GM19455 (cell line): ENCODE results near the gene TFRC.
"Not testable (repeated sequence)": the region's sequence is repeated elsewhere in the genome, so short reads cannot be mapped to it uniquely, and the experiment has no call there.

Experiments used
- ATAC-seq: cut with Tn5 transposase; IDR thresholded peaks from one replicate; pipeline ENCODE4 v1.9.1; 2021; ENCODE audit not compliant: unreplicated experiment

Gene TFRC

DNA sequence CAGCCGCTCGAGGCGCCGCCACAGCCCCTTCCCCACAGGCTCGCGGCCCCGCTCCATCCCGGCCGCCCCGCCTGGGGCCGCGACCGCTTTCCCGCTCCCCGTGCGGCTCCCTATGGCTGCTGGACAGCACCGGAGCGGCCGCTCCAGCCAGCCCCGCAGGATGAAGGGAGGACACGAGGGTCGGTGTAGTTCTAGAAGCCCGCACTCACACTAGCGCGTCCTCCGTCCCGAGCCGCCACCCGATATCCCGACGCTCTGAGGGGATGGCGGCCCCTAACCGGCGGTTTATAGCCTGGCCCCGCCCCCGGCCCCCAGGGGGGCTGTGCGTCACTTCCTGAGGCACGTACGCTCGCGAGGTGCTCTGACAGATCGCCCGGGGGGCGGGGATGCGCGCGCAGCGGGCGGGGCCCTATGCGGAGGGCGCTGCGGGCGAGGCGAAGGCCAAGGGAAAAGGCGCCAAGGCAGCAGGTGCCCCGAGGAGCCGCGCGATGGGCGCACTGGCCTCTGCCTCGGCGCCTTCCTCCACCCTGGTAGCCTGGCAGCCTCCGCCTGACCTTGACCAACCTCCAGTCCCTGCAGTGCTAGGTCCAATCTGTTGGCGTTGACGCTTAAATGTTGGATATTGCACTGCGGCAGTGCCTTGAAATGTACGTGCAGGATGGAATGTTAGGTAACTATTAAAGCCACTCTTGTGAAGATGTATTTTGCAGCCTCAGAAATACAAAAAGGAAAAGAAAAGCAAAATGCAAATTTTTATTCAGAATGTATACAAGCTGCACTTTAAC is at the start of gene TFRC:
Gene TFRC (minus strand): TSS at position 257 of the 785 bp plus-strand sequence. CDS start 4,991 bp downstream, outside the sequence.
- peak; percentile 85 for ATAC-seq

DNA sequence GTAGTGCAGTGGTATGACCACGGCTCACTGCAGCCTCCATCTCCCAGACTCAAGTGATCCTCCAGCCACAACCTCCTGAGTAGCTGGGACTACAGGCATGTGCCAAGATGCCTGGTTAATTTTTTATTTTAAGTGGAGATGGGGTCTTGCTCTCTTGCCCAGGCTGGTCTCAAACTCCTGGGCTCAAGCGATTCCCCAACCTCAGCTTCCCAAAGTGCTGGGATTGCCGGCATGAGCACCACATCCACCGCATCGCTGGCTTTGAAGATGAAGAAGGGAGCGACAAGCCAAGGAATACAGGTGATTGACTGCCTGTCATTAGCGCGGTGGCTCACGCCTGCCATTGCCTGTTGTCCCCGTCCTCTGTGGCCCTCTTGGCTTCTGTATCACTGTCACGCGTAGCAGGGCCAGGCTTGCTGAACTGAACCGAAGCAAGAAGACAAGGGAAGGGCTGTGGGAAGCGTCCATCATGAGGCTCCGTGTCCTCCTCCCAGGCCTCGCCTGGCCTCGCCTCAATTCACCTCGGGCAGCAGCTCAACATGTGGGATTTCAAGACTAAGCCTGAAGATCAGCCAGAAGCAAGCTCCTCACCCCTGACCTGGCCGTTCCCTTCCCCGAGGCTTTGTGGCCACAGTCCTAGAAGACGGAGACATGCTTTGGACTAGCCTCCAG is 46.4 kb upstream of the TFRC start:
- no peak for ATAC-seq

DNA sequence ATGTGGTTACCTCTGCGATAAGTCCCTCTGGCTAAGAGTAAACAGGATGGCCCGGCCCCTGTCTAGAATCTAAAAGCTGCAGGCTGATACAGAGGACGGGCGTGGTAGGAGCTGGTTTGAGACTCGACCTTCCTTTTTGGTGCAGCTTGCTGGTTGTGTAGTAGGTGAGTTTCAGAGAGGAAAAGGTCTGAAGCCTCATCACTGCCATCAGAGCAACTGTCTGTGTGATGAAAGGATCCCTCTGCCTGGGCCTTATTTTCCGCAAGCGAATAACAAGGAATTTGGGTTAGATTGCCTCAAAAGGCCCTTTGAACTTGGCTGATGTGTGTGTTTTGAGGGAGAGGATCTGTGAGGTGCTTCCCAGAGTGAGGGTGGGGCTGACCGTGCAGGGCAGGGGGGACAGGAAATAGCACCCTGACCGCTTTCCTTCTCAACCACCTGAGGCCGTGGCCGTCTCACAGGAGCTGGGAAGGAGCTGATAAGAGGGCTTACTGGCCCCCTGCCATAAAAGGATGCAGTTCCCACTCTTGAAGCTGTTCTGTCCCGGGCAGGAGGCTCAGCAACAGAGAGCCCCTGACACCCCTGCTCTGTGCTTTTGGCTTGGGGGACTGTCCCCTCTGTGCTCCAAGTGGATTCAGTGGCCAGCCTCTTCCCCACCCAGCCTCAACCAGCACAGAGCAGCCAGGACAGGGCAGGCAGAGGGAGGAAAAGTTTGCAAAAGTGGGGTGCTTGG is 45.6 kb upstream of the TFRC start:
- ATAC-seq = no peak

DNA sequence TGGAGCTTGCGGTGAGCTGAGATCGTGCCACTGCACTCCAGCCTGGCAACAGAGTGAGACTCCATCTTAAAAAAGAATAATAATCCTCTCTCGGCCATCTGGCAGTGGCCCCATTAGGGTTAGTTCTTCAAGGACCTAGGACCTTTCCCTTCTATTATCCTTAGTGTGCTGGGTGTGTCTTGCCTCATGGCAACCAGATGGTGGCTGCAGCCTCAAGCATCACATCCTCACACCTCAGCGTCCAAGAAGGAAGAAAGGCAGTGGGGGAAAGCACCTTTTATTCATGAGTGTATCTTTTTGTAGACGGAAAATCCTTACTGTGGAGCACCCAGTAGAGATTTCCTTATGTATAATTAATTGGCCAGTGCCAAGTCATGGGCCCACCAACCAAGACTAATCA is 42.7 kb upstream of the TFRC start:
- no peak for ATAC-seq

DNA sequence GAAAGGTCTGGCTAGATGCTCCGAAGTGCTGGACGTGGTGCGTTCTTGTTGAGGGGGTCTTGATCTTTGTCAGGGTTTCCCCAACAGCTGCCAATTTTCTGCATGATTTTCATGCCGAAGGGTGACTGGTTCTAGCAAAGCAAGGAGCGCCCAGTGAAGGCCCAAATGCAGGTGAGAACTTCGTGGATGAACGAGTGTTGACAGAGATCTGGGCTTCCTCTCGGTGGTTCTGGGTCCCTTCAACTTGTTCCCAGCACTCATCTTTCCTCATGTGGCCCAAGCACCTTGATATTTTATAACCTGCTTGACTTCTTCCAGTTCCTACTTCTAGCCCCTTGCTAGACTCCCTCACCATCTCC is 40.8 kb upstream of the TFRC start:
- ATAC-seq = no peak

DNA sequence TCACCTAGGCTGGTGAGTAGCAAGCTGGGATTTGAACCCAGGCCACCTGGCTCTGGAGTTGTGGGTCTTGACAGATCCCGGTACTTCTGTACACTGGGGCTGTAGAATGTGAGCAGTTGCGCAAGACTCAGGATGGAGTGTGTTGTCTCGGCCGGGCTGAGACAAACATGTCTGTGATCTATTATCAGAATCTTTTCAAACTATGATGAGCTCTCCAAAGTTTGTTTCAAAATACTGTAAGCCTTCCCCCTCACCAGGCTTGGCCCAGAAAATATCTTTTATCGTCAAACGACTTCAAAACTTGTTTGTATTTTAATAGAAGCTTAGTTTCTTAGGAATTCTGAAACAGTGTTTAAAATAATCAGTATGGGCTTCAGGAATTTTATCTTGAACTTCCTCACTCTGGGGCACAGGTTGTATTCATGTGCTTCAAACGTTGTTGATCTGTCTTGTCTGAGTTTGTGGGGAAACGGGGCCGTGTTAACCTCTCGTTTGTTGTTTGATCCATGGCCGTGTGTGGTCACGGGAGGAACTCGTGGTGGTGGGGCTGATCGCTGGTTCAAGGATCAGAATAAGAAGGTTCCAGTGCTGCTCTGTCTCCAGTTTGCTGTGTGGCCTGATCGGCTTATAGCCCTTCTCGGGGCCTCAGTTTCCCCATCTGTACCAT is 40.3 kb upstream of the TFRC start:
- no peak for ATAC-seq

DNA sequence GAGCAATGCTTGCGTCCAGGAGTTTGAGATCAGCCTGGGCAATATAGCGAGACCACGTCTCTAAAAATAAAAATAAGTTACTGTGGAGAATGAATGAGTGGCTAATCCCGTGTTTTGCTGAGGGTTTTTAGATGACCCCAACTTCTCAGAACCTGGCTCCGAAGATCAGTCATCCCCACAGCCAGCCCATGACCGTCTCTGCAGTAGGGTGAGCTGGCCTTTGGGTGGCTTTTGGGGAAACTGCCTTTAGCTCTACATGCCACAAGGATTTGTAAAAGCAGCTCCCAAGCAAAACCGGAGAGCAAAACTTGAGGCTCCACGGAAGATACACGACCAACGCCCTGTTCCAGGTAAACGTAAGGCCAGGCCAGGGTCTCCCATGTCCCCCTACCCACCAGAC is 39.2 kb upstream of the TFRC start:
- no peak for ATAC-seq

DNA sequence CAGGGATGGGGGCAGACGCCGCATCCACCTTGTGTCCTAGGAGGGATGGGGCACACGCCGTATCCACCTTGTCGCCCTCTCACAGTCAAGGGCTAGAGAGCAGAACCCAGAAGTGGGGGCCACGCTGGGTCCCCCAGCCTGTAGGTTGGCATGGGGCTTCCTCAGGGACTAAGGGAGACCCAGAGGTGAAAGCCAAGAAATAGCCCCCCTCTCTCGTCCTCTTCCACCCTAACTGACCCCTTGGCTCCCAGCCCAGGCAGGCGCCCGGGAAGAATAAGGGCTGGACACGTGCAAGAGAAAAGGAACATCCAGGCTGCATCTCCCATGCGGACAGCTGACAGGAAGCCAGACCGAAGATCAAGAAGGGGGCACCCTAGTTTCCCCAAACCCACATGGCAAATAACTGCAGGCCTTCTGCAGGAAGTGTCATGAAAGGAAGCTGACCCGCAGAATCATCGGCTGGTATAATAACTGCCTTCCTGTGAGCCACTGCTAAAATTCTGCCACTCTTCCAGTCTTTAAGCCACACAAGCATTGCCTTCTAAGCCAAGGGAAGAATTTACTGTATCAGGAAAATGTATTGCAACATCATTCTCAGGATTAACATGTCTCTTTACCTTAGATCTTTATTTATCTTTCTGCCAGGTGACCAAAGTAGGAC is 38.5 kb upstream of the TFRC start:
- ATAC-seq = no peak

DNA sequence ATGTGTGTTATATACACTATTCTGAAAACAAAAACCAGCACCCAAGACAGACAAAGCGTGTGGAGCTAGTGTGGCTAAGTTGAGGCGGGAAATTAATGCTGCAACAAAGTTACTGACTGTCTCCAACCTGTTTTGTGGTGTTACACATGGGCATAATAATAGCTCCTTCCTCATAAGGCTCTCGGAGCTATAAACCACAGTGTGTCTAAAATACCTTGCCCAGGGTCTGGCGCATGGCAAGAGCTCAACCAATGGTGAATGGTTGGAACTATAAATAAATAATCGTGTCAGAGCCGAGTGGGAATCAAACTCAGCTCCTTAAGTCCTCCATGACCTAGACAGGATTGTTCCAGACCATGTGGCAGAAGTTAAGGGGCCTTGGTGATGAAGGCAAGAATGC is 35.9 kb upstream of the TFRC start:
- ATAC-seq = no peak

DNA sequence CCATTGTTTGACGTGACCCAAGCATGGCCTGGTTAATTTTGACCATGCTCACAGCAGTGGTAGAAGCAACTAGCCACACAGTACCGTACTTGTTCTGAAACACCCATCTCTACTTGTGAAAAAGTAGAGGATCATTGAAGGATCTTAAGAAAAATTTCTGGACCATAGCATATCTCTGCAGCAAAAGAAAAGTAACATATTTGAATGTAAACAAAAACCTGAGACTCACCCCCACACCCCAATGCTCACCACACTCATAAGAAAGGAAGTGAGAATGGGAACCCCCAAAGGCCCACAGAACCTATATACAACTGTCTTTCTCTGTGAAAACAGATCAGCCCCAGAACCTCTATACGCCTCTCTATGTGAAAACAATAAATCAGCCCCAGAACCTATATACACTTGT is 33.8 kb upstream of the TFRC start:
- ATAC-seq = peak; percentile 46

DNA sequence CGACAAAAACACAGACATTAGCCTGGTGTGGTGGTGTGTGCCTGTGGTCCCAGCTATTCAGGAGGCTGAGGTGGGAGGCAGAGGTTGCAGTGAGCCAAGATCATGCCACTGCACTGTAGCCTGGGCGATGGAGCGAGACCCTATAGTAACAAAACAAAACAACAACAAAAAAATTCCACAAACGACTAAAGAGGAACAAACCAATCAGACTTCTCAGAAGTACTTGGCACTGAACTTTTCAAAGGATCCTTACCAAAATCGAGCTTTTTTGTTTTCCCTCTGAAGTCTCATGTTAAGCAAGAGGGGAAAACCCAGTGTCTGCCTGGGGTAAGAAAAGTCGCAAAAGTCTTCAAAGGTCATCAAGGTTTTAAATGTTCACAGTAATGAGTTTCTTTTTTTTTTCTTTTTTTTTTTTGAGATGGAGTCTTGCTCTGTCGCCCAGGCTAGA is 30.1 kb upstream of the TFRC start:
- no peak for ATAC-seq

DNA sequence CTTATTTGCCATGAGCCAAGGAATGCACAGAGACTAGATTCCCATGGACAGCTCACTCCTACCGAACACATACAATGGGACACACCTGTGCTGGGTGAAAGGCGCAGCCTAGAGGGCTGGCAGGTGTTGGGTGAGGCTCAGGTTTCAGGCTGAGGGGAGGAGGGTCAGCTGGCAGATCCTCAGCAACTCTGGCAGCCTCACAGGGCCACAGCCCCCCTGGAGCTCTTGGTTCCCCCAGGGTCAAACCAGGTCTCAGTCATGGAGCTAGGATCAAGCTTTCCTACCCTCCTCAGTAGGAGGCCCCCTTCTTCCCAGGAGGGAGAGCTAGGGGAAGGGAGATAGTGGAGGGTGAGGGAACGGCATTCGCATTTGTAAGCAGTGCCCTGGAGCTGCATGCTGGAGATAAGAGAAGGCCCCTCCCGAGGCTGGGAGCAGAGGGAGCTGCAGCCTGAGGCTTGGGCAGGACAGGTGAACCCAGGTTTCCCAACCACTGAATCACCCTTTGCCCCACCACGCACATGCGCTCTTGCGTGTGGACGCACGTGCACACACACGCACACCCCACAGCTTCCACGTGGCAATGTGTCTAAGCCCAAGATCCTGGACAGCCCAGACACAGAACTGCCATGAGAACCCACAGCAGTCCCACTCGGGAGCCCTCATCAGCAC is 26.3 kb upstream of the TFRC start:
- no peak for ATAC-seq

DNA sequence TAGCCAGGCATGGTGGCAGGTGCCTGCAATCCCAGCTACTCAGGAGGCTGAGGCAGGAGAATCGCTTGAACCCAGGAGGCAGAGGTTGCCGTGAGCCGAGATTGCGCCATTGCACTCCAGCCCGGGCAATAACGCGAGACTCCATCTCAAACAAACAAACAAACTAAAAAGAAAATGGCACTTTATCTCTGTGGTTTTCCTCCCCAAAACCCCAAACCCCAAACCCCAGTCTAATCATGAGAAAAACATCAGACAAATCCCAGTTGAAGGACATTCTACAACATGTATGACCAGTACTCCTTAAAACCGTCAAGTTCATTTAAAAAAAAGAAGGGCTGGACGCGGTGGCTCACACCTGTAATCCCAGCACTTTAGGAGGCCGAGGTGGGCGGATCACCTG is 22.8 kb upstream of the TFRC start:
- not testable (repeated sequence) for ATAC-seq

DNA sequence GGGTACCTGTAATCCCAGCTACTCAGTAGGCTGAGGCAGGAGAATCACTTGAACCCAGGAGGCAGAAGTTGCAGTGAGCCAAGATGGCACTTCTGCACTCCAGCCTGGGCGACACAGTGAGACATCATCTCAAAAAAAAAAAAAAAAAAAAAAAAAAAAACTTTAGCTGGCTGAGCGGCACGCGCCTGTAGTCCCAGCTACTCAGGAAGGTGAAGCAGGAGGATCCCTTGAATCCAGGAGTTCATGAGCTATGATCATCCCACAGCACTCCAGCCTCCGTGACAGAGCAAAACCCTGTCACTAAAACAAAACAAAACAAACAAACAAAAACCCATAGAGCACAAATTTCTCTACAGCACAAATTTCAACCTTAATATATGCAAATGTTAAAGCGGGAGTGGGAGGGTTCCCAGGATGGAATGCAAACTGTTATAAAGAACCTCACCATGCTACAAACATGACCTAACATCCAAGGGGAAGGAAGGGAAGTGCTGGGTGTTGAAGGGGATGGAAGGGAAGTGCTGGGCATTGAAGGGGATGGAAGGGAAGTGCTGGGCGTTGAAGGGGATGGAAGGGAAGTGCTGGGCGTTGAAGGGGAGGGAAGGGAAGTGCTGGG is 16.6 kb upstream of the TFRC start:
- ATAC-seq = not testable (repeated sequence)

DNA sequence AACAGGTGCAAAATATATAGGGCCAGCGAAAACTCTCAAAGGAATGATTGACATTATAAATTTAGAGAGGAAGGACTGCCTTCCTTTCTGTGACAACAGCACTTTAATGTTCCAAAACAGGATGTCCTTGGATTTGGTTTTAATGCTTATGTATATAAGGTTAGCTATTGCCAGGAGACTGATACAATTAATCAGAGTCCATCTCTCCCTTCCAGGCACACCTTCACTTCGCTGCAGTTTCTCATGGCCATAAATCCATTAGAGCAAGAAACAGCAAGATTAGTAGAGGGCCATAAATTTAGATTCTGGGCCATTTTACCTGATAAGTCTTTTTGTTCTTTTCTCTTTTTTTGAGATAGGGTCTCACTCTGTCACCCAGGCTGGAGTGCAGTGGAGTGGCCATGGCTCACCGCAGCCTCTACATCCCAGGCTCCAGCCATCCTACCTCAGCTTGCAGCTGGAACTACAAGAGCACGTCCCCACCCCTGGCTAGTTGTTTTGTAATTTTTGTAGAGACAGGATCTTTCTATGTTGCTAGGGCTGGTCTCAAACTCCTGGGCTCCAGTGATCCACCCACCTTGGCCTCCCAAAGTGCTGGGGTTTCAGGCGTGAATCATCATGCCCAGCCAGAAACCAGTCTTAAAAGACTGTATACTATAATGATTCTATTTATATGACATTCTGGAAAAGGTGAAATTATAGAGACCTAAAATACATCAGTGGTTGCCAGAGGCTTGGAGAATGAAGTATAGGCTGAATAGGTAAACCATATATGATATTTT is 15.7 kb upstream of the TFRC start:
- ATAC-seq = no peak

DNA sequence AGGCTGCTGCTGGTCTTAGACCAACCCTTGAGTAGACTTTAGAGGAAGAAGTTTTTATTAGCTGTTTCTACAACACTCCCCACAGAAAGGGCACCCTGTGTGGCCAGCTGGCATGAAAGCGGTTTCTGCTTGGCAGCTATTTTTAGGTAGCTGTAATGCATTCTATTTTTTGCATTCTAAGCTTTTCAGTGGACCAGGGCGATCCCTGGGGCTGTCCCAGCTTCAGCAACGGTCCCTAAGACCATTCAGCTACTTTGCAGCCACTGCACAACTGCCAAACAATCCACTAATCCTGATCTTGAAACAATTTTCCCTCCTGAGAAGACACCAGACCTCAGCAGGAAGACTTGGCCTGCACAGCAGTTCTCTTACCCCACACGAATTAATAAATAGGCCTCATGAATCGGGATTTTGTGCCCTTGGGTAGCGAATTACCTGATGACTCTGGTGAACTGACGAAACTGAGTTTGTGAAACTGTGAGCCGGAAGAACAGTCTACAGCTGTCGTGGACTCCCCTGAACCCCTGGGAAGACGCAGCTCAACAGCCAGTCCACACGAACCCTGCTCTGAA is 14.6 kb upstream of the TFRC start:
- peak; percentile 68 for ATAC-seq

DNA sequence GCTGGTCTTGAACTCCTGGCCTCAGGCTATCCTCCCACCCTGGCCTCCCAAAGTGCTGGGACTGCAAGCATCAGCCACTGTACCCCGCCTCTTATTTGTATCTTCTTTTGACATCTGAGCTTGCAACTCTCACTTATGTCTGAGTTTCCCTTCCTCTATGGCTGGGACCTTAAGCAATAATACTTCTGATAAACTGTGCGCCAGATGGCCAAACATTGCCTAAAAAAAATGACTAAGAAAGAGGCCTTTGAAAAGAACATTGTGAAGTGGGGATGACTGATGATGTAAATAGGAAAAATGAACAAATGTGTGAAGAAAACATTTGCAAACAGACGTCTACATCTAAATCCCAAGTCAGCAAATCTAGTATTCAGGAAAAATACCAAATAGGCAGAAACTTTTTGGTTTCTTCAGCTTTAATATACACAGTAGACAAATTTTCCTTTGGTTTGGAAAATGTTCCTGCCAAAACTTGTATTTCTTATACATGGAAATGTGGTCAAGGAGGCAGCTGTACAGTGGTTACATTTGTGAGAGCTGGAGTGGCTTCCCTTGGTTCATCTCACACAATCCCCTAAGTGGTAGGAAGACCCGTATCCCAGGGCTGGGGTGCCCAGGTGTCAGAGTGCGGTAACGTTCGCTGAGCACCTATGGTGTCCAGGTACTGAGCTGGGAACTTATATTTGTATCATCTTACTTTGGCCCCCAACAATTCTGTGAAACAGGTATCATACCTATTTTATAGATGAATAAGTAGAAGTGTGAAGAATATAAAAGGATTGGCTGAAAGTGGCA is 11.6 kb upstream of the TFRC start:
- ATAC-seq = no peak

DNA sequence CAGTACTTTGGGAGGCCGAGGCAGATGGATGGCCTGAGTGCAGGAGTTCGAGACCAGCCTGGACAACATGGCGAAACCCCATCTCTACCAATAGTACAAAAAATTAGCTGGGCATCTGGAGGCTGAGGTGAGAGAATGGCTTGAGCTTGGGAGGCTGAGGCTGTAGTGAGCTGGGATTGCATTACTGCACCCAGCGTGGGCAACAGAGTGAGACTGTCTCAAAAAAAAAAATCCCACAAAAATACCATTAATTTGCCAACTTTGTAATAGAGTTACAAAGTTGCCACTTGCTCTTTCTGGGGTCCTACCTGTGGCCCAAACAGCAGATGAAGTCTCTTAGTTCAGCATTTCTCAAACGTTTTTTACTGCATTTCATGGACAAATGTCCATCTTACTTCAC is 6.0 kb upstream of the TFRC start:
- no peak for ATAC-seq
